PC-3 (cell line): ENCODE results near the gene DTL.

Source experiments
- CTCF ChIP-seq: fragments of 300-600 bp; sonication (generic); conservative IDR thresholded peaks from 2 replicates; pipeline ENCODE4 v1.5.1; 2017; ENCODE audit warnings: antibody characterized with exemption, low read depth, mild to moderate bottlenecking, low read length
- EZH2 ChIP-seq: fragments of 300-600 bp; sonication (generic); IDR thresholded peaks from one replicate; pipeline ENCODE4 v1.6.1; 2017; ENCODE audit warnings: antibody characterized with exemption, mild to moderate bottlenecking, low read length; ENCODE audit not compliant: unreplicated experiment

GRCh38 chr1:212044851-212045250 lies 9.3 kb downstream of the DTL start:
- TF ChIP-seq CTCF: no peak
- no peak for TF ChIP-seq EZH2
